Measurements from ENCODE around the gene IQCE.
"Not testable (repeated sequence)": the region's sequence is repeated elsewhere in the genome, so short reads cannot be mapped to it uniquely, and the experiment has no call there.

Gene IQCE

GRCh38 chr7:2607122-2607922 lies 48.5 kb downstream of the IQCE start:
- Histone ChIP-seq H3K36me3 (ENCODE audit: control insufficient read depth, insufficient read depth, low read length) (no peaks in the 10 kb centered on the region), H3K4me3 (ENCODE audit: extremely low read depth, insufficient read depth, low read length, poor library complexity, severe bottlenecking) (no peak overlapping the region), H3K27ac (ENCODE audit: low read depth, low read length, severe bottlenecking) (no peak overlapping the region), H3K9me3 (ENCODE audit: control insufficient read depth, low read length) (no peaks in the 10 kb centered on the region), H3K4me1 (ENCODE audit: control insufficient read depth, insufficient read depth, low read length, poor library complexity, severe bottlenecking) (peaks cover 26% of the 10 kb centered on the region)
- 78 to 82% methylated on average over 20 to 24 of the region's 26 CpGs for WGBS, 2 experiments (ENCODE audit: insufficient coverage in 2 of 2)

DNA sequence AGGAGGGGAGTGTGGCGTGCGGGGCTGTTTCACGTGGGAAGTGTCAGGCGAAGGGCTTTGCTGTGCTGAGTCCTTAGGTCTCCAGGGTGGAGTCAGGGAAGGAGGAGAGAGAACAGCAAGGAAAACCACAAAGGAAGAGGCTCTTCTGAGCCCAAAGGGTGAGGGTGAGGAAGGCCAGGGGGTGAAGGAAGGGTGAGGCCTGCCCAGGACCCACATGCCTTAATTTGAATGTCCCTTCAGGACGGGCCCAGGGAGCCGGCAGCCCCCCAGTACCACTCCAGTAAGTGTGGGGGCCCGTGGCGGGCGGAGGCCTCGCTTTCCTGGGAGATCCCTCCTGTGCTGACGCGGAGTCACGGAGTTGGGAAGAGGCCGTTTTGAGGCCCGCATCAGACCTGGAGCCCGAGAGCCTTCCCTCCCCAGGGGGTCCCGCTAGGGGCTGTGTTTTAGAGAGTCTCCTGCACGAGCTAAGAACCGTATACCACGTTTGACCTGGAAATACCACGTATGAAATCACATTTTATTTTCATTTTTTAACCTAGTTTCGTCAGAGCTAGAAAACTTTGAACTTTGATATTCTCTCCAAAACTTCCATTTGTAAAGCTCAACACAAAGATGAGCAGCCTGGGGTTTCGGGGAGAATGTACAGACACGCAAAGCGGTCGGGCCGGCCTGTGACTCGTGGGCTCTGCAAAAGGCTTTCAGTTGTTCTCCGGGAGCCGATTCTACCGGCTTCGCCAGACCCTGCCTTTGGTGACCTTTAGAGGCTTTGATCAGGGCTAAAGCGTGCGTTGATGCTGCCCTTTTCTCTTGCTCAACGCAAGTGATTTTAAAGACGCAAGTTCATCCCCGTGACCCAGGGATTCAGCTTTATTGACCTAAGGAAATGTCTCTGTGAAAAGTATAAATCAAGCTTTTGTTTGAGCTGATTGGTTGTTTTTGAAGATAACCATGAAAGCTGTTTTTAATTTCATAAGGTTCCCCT lies 49.4 kb downstream of the IQCE start:
- H3K27ac ChIP-seq (ENCODE audit: low read depth, low read length, severe bottlenecking), result no peak overlapping the region

GRCh38 chr7:2608921-2609411 lies 50.2 kb downstream of the IQCE start:
- Histone ChIP-seq H3K9me3 (ENCODE audit: control insufficient read depth, low read length) (no peaks in the 10 kb centered on the region), H3K4me3 (ENCODE audit: extremely low read depth, insufficient read depth, low read length, poor library complexity, severe bottlenecking) (no peak overlapping the region), H3K27ac (ENCODE audit: low read depth, low read length, severe bottlenecking) (no peak overlapping the region), H3K4me1 (ENCODE audit: control insufficient read depth, insufficient read depth, low read length, poor library complexity, severe bottlenecking) (peaks cover 34% of the 10 kb centered on the region), H3K36me3 (ENCODE audit: control insufficient read depth, insufficient read depth, low read length) (no peaks in the 10 kb centered on the region)
- 66 to 77% methylated on average over 12 to 13 of the region's 14 CpGs for WGBS, 2 experiments (ENCODE audit: insufficient coverage in 2 of 2)

More for the DNA sequence above, 49.4 kb downstream of the IQCE start:
- 88 to 90% methylated on average over 30 to 35 of the region's 37 CpGs for WGBS, 2 experiments (ENCODE audit: insufficient coverage in 2 of 2)
- Histone ChIP-seq H3K9me3 (ENCODE audit: control insufficient read depth, low read length) (no peaks in the 10 kb centered on the region), H3K4me3 (ENCODE audit: extremely low read depth, insufficient read depth, low read length, poor library complexity, severe bottlenecking) (no peak overlapping the region), H3K36me3 (ENCODE audit: control insufficient read depth, insufficient read depth, low read length) (no peaks in the 10 kb centered on the region), H3K4me1 (ENCODE audit: control insufficient read depth, insufficient read depth, low read length, poor library complexity, severe bottlenecking) (peaks cover 27% of the 10 kb centered on the region)

DNA sequence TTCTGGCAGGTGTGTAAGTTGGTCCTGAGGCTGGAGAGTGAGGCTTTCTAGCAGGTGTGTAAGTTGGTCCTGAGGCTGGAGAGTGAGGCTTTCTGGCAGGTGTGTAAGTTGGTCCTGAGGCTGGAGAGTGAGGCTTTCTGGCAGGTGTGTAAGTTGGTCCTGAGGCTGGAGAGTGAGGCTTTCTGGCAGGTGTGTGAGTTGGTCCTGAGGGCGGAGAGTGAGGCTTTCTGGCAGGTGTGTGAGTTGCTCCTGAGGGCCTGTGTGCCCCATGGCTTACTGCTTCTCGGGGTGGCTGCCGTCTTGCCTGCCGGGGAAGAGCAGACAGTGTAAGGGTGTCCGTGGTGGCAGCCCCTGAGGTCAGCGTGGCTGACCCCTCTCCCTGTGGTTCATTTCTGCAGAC lies 50.9 kb downstream of the IQCE start:
- not testable (repeated sequence) for H3K36me3 ChIP-seq (ENCODE audit: control insufficient read depth, insufficient read depth, low read length); H3K27ac ChIP-seq (ENCODE audit: low read depth, low read length, severe bottlenecking); H3K9me3 ChIP-seq (ENCODE audit: control insufficient read depth, low read length); H3K4me3 ChIP-seq (ENCODE audit: extremely low read depth, insufficient read depth, low read length, poor library complexity, severe bottlenecking)
- whole genome bisulfite sequencing, 2 experiments (ENCODE audit: insufficient coverage in 2 of 2), result 83 to 94% methylated on average over 5 of the region's 6 CpGs
- H3K4me1 ChIP-seq (ENCODE audit: control insufficient read depth, insufficient read depth, low read length, poor library complexity, severe bottlenecking), result peaks cover 35% of the 10 kb centered on the region

GRCh38 chr7:2610466-2610865 lies 51.7 kb downstream of the IQCE start:
- peaks cover 35% of the 10 kb centered on the region for H3K4me1 ChIP-seq (ENCODE audit: control insufficient read depth, insufficient read depth, low read length, poor library complexity, severe bottlenecking)
- 66 to 67% methylated on average over 11 to 13 of the region's 14 CpGs for WGBS, 2 experiments (ENCODE audit: insufficient coverage in 2 of 2)
- no peaks in the 10 kb centered on the region for H3K9me3 ChIP-seq (ENCODE audit: control insufficient read depth, low read length)
- H3K36me3 ChIP-seq (ENCODE audit: control insufficient read depth, insufficient read depth, low read length), result no peaks in the 10 kb centered on the region
- no peak overlapping the region for H3K27ac ChIP-seq (ENCODE audit: low read depth, low read length, severe bottlenecking)
- no peak overlapping the region for H3K4me3 ChIP-seq (ENCODE audit: extremely low read depth, insufficient read depth, low read length, poor library complexity, severe bottlenecking)

DNA sequence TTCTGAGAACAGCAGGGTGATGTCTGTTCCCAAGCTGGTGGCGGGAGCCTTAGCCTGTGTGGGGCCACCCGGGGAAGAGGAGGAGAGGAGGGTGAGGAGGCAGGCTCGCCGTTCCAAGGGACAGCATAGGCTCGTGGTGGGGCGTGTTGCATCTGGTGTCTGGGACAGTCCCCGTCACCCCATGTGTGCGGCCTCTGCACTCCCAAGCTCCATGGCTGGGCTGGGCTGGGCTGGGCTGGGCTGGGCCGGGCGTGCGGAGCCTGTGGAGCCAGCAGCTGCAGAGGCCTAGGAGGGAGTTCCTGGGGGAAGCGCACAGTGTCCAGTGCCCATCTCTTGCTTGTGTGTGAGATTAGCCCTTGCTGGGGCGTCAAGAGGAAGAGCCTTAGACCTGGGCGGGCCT lies 52.1 kb downstream of the IQCE start:
- Histone ChIP-seq H3K4me1 (ENCODE audit: control insufficient read depth, insufficient read depth, low read length, poor library complexity, severe bottlenecking) (peaks cover 35% of the 10 kb centered on the region), H3K9me3 (ENCODE audit: control insufficient read depth, low read length) (no peaks in the 10 kb centered on the region), H3K4me3 (ENCODE audit: extremely low read depth, insufficient read depth, low read length, poor library complexity, severe bottlenecking) (no peak overlapping the region), H3K36me3 (ENCODE audit: control insufficient read depth, insufficient read depth, low read length) (no peaks in the 10 kb centered on the region), H3K27ac (ENCODE audit: low read depth, low read length, severe bottlenecking) (no peak overlapping the region)
- 83 to 89% methylated on average over 8 to 10 of the region's 14 CpGs for WGBS, 2 experiments (ENCODE audit: insufficient coverage in 2 of 2)

DNA sequence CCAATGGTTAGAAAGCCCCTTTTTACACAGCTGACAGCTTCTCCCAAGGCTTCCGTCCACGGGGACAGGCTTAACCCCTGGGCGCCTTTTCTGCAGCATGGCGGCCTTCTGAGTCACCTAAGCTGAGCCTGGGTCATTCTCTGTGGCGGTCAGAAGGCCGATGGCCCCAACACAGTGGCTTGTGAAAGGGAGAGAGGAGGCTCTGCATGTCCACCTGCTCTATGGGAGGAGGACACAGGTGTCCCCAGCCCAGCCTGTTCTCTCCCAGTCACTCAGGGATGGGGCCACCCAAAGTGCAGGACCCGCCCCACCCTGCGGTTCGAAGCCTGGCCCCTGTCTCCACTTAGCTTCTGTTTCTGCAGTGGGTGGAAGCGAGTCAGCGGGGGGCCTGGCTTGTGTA lies 52.6 kb downstream of the IQCE start:
- no peaks in the 10 kb centered on the region for H3K9me3 ChIP-seq (ENCODE audit: control insufficient read depth, low read length)
- H3K4me1 ChIP-seq (ENCODE audit: control insufficient read depth, insufficient read depth, low read length, poor library complexity, severe bottlenecking), result peaks cover 35% of the 10 kb centered on the region
- 91 to 96% methylated on average over 9 to 11 of the region's 11 CpGs for WGBS, 2 experiments (ENCODE audit: insufficient coverage in 2 of 2)
- no peak overlapping the region for H3K27ac ChIP-seq (ENCODE audit: low read depth, low read length, severe bottlenecking)
- no peaks in the 10 kb centered on the region for H3K36me3 ChIP-seq (ENCODE audit: control insufficient read depth, insufficient read depth, low read length)
- H3K4me3 ChIP-seq (ENCODE audit: extremely low read depth, insufficient read depth, low read length, poor library complexity, severe bottlenecking), result no peak overlapping the region

DNA sequence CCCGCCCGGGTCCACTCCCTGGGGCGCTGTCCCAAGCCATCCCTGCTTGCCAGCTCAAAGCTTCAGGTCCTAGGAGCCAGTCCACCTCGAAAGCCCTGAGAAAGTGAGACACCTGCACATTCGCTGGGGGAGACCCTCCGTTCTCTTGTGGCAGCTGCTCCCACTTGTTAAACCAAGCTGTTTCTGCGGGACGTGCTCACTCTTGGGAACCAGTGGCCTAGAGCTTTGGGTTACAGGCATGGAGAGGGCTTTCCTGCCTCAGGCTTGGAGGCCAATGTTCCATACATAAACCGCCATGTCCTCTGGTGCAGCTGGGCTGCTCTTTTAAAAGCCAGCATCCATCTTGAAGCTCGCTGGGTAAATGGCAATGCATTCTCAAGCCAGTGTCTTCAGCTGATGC lies 53.1 kb downstream of the IQCE start:
- no peaks in the 10 kb centered on the region for H3K36me3 ChIP-seq (ENCODE audit: control insufficient read depth, insufficient read depth, low read length)
- no peak overlapping the region for H3K4me3 ChIP-seq (ENCODE audit: extremely low read depth, insufficient read depth, low read length, poor library complexity, severe bottlenecking)
- H3K4me1 ChIP-seq (ENCODE audit: control insufficient read depth, insufficient read depth, low read length, poor library complexity, severe bottlenecking), result peaks cover 31% of the 10 kb centered on the region
- H3K9me3 ChIP-seq (ENCODE audit: control insufficient read depth, low read length), result no peaks in the 10 kb centered on the region
- no peak overlapping the region for H3K27ac ChIP-seq (ENCODE audit: low read depth, low read length, severe bottlenecking)
- WGBS, 2 experiments (ENCODE audit: insufficient coverage in 2 of 2), result 87 to 92% methylated on average over 9 to 10 of the region's 10 CpGs

GRCh38 chr7:2612445-2613097 lies 53.8 kb downstream of the IQCE start:
- Histone ChIP-seq H3K9me3 (ENCODE audit: control insufficient read depth, low read length) (no peaks in the 10 kb centered on the region), H3K4me1 (ENCODE audit: control insufficient read depth, insufficient read depth, low read length, poor library complexity, severe bottlenecking) (peaks cover 31% of the 10 kb centered on the region), H3K36me3 (ENCODE audit: control insufficient read depth, insufficient read depth, low read length) (no peaks in the 10 kb centered on the region), H3K27ac (ENCODE audit: low read depth, low read length, severe bottlenecking) (no peak overlapping the region), H3K4me3 (ENCODE audit: extremely low read depth, insufficient read depth, low read length, poor library complexity, severe bottlenecking) (no peak overlapping the region)
- 82 to 86% methylated on average over 8 to 15 of the region's 15 CpGs for WGBS, 2 experiments (ENCODE audit: insufficient coverage in 2 of 2)

DNA sequence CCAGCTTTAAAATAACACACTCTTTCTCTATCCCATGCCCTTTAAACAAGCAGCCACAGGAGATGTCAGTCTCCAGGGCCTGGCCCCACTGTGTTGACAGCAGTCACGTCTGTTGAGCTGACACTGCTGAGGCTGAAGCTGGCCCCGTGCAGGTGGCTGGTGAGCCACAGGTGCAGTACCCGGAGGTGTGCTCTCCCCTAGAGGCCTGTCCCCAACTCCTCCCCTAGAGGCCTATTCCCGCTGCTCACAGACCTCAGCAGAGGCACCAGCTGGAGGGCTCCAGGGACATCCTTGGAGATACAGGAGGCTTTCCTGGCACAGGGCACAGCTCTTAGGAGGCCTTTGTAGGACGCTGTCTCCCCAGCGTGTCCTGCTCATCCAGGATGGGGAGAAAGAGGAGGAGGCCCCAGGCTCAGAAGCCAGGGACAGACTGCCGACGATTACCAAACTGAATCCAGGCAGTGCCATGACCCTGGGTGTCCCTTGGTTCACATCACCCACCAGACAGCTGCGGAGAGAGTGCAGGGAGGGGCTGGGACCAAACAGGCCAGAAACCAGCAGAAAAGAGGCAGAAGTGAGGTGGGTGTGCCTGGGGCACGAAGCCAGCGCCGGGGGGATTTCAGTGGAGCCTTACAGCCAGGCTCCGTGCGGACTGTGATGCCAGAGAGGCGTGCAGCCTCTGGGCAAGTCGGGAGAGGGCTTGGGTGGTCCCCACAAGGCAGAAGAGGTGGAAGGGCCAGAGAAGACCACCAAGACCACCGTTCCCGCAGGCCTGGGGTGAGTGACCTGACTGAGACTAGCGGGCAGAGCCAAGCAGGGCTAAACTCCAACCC lies 54.5 kb downstream of the IQCE start:
- H3K4me3 ChIP-seq (ENCODE audit: extremely low read depth, insufficient read depth, low read length, poor library complexity, severe bottlenecking), result no peak overlapping the region
- H3K4me1 ChIP-seq (ENCODE audit: control insufficient read depth, insufficient read depth, low read length, poor library complexity, severe bottlenecking), result peaks cover 25% of the 10 kb centered on the region
- WGBS, 2 experiments (ENCODE audit: insufficient coverage in 2 of 2), result 90 to 91% methylated on average over 18 of the region's 19 CpGs
- no peaks in the 10 kb centered on the region for H3K9me3 ChIP-seq (ENCODE audit: control insufficient read depth, low read length)
- no peaks in the 10 kb centered on the region for H3K36me3 ChIP-seq (ENCODE audit: control insufficient read depth, insufficient read depth, low read length)
- no peak overlapping the region for H3K27ac ChIP-seq (ENCODE audit: low read depth, low read length, severe bottlenecking)

Data from mesodermal cell (in vitro differentiated cells).